OCI-LY1 (cell line): Measurements from ENCODE around the gene PPFIA1.

Source experiments
- EZH2 ChIP-seq: fragments of 200-600 bp; sonication (generic), shearing (Covaris generic); IDR thresholded peaks from 2 replicates; pipeline ENCODE4 v1.8.0; 2017; ENCODE audit warnings: borderline replicate concordance, mixed run types, mild to moderate bottlenecking, antibody characterized with exemption, low read length, moderate library complexity, mixed read lengths
- TF ChIP-seq, protein P1 (sequence below): fragments of 200-600 bp; sonication (generic), shearing (Covaris generic); IDR thresholded peaks from 2 replicates; pipeline ENCODE4 v1.5.1; 2017; ENCODE audit warnings: mild to moderate bottlenecking, antibody characterized with exemption, low read length, moderate library complexity, mixed read lengths

GRCh38 chr11:70302419-70302752 lies 31.9 kb downstream of the PPFIA1 start:
- TF ChIP-seq, protein P1, sequence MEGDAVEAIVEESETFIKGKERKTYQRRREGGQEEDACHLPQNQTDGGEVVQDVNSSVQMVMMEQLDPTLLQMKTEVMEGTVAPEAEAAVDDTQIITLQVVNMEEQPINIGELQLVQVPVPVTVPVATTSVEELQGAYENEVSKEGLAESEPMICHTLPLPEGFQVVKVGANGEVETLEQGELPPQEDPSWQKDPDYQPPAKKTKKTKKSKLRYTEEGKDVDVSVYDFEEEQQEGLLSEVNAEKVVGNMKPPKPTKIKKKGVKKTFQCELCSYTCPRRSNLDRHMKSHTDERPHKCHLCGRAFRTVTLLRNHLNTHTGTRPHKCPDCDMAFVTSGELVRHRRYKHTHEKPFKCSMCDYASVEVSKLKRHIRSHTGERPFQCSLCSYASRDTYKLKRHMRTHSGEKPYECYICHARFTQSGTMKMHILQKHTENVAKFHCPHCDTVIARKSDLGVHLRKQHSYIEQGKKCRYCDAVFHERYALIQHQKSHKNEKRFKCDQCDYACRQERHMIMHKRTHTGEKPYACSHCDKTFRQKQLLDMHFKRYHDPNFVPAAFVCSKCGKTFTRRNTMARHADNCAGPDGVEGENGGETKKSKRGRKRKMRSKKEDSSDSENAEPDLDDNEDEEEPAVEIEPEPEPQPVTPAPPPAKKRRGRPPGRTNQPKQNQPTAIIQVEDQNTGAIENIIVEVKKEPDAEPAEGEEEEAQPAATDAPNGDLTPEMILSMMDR, result no peak
- TF ChIP-seq EZH2, result no peak
